ENCODE data around the gene PON3.

GRCh38 chr7:95421847-95422444 lies 25.8 kb upstream of the PON3 start:
- no peak for TF ChIP-seq CTCF (IDR thresholded peaks at IDR 0.05)
- no peak for TF ChIP-seq POLR2AphosphoS5 (IDR thresholded peaks at IDR 0.05)
- TF ChIP-seq POLR2A (IDR thresholded peaks at IDR 0.05; ENCODE audit: low read depth), result no peak
- no peak for TF ChIP-seq EP300 (IDR thresholded peaks at IDR 0.05)
